GM19351 (cell line): ENCODE results near the gene GTF3C6.
"Not testable (repeated sequence)": the region's sequence is repeated elsewhere in the genome, so short reads cannot be mapped to it uniquely, and the experiment has no call there.

Source experiments
- ATAC-seq: cut with Tn5 transposase; IDR thresholded peaks from one replicate; pipeline ENCODE4 v1.9.1; 2021; ENCODE audit warnings: mild to moderate bottlenecking, moderate library complexity; ENCODE audit not compliant: unreplicated experiment

The GTF3C6 gene, protein sequence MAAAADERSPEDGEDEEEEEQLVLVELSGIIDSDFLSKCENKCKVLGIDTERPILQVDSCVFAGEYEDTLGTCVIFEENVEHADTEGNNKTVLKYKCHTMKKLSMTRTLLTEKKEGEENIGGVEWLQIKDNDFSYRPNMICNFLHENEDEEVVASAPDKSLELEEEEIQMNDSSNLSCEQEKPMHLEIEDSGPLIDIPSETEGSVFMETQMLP

DNA sequence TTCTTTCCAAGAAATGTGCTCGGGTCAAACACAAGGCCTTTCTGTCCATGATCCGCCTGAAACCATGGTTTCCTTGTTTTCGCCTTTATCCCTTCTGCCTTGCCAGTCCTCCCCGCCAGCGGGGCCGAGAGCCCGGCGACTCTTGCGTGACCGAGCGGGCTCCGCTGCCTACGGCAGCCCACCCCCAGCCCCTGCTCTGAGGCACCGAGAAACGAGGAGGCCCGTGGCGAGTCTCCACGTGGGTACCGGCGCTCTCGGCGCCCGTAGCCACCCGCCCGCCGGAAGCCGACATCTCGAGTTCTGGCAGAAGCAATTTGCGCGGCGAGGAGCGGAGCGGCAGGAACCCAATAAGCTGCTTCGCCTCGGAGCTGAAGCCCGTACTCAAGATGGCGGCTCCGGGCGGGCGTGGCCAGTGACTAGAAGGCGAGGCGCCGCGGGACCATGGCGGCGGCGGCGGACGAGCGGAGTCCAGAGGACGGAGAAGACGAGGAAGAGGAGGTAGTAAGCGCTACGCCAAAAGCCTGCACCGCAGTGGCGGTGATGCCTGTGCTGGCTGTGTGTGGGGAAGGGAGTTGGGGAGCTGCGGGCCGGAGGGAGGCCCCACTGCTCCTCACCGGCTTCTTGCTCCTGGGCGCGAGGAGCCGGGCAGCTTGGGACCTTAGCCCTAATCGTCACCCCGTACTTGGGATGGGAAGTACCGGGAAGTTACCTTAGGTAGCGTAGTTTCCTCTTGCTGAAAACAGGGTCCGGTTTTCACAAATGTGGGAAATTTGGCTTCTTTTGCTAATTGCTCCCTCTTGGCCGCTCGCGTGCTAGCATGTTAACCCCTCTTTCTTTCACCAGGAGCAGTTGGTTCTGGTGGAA, at the start of gene GTF3C6:
Gene GTF3C6 (plus strand): TSS at position 378 of the 864 bp plus-strand sequence. CDS start 64 bp downstream, at position 442.
- peak; percentile 98 for ATAC-seq

DNA sequence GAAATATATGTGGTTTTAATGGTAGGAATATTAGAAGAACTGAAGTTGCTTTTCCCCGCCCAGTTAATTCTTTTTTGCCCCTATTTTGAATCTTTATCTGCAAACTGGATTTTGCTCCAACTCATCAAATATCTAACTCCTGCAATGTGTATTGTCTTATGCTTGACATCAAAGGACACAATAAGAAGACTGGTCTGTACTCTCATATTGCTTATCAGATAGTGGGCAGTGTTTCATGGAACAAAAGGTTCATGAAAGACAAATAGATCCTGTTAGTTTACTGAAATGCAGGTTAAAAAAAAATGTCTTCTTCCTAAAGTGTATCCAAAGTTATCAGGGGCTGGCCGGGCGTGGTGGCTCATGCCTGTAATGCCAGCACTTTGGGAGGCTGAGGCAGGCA, 27.7 kb upstream of the GTF3C6 start:
- ATAC-seq: no peak

DNA sequence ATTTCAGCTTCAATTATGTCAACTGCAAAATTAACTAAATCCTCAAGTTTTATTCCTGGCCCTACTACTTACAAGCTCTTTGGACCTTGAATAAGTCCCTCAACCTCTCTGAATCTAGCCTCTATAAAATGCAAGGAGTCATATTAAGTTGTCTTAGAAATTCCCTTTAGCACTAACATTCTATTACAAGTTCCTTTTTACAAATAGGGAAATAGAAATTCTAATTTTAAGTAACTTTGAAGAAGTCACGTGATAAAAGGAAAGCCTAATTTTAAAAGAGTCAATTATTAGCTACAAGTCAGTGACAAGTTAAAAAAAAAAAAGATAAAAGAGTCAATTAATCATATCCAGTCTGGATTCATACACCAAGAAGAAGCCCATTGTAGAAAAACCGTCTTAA, 24.6 kb upstream of the GTF3C6 start:
- ATAC-seq: no peak

DNA sequence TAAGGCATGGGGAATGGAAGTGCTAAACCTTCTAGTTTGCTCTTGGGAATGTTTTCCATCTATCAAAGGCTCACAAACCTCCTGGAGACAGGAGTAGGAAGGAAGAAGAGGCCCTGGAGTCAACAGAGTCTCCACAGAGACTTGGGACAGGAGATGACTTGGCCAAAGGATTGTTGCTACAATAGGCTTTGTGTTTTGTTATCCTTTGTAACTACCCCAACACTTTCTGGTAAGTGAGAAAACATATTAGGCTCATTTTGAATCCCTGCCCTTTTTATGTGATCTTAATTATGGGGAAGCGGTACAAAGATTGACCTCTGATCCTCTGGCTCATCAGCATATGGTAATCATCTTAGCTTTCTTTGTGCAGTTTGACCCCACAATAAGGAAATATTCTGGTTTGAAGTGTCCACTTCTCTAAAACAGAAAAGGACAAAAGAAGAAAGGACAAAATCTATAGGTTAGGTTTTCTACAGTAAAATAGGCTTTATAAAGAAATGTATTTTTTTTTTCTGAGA, 24.1 kb upstream of the GTF3C6 start:
- ATAC-seq: no peak

DNA sequence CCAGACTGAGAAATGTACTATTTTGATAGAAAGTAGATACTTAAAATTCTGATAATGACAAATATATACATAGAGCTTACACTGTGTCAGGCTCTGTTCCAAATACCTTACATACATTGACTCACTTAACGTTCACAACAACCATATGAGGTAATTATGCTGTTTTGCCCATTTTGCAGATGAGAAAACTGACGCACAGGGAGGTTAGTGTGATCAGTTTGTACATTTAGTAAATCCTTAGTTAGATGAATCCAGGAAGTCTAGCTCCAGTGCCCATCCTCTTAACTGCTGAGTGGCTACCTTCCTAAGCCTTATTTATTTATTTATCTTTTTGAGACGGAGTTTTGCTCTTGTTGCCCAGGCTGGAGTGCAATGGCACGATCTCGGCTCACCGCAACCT, 23.3 kb upstream of the GTF3C6 start:
- ATAC-seq: no peak

DNA sequence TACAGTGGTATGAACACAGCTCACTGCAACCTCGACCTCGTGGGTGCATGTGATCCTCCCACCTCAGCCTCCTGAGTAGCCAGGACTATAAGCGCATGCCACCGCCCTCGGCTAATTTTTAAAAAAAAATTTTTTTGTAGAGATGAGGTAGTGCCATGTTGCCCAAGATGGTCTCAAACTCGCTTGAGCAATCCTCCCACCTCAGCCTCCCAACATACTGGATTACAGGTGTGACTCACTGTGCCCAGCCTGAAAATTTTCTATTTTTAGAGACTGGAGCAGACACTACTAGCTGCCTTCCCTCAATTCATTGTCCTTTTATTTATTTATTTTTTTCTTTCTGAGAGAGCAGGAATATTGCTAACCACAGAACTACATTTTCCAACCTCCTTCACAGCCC, 20.3 kb upstream of the GTF3C6 start:
- ATAC-seq: no peak

DNA sequence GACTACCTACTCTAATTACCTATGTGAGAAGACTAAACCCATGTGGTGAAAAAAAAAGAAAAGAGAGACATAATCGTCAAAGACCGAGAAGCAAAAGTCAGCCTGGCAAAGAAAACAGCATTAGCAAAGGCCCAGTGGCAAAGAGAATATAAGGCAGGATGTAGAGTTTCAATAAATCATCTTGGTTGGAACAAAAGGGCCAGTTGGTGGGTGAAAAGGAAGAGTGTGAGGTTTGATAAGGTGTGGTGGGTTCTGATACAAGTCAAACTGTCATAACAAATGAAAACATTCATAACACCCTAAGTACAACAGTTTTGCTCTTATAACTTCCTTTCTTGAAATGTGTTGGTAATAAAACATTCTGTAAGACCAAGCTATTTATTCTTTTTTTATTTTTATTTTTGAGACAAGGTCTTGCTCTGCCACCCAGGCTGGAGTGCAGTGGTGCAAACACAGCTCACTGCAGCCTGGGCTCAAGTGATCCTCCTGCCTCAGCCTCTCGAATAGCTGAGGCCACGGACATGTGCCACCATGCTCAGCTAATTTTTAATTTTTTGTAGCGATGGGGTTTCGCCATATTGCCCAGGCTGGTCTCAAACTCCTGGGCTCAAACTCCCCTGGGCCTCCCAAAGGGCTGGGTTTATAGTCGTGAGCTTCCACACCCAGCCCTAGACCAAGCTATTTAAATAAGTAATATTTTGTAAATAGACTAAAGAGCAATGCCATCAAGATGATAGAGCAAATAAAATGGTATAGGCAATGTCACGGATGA, 18.9 kb upstream of the GTF3C6 start:
- no peak for ATAC-seq

DNA sequence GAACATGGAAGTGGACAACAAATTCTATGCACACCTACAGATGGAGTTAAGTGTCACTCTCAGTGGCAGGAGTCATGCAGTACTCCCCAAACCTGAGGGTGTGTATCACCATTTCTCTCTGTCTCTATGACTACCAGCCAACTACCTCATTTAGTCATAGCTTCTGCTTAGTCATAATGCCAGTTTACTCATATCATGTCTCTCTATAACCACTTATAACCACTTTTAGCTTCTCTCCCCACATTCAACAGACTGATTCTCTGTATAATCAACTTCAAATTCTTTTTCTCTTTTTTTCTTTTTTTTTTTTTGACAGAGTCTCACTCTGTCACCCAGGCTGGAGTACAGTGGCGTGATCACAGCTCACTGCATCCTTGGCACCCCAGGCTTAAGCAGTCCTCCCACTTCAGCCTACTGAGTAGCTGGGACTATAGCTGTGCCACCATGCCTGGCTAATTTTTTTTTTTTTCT, 13.8 kb upstream of the GTF3C6 start:
- ATAC-seq: peak; percentile 100

DNA sequence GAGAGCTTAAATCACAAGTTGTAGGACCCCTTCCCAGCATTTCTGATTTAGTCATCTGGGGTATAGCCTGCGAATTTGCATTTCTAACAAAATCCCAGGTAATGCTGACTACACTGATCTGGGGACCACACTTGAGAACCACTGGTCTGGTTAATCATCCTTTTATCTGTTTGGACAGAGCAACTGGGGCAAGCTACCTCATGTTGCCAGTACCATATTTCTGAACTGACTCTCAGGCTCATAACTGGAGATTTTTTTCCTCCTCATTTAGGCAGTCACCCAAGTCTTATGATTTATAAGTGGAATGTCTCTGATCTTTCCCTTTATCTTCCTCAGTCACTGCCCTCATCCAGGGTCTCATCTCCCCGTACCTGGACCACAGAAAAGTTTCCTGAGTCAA, 12.0 kb upstream of the GTF3C6 start:
- ATAC-seq: no peak

DNA sequence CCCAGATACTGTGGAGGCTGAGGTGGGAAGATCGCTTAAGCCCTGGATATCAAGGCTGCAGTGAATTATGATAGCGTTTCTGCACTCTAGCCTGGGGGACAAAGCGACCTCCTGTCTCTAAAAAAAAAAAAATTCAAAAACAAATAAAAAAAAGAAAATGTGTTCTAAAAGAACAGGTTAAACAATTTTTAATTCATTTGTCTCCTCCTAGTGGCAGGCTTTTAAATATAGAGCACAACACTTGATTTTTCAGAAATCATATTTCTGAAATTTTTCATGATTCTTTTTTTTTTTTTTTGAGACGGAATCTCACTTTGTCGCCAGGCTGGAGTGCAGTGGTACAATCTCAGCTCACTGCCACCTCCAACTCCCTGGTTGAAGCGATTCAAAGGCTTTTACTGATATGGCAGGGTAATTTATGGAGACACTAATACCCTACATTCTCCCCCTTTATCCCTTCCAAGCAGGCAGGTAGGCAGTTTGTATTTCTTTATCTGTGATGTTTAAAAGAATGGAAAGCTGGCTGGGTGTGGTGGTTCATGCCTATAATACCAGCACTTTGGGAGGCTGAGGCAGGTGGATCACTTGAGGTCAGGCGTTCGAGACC, 8.7 kb upstream of the GTF3C6 start:
- no peak for ATAC-seq

DNA sequence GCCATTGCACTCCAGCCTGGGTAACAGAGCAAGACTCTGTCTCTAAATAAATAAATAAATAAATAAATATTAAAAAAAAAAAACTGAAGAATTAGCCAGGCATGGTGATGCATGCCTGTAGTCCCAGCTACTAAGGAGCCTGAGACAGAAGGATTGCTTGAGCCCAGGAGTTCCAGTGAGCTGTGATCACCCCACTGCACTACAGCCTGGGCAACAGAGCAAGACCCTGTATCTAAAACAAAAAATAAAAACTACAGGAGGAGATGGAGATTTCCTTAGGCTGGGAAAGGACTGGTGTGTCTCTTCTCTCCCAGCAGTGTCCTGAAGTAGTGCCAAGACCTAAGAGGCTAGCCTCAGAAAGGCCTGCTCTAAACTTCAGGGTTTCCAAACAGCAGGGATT, 8.1 kb upstream of the GTF3C6 start:
- ATAC-seq: no peak

DNA sequence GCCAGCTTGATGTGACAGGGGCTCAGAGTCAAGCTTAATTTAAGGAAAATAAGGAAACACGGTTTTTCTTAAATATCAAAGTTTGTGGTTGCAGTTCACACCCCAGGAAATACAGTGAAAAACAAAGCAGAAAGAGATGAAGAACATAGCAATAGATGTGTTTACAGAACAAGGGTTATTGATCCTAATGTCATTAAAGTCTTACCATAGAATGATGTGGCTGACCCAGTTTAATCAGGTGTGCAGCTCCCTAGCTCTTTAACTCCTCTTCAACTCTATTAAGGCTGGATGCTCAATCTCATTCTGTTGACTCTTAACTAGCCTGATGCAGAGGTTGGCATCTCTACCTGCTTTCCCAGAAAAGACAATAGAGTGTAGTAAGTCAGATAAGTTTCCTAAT, 7.5 kb upstream of the GTF3C6 start:
- ATAC-seq: no peak

DNA sequence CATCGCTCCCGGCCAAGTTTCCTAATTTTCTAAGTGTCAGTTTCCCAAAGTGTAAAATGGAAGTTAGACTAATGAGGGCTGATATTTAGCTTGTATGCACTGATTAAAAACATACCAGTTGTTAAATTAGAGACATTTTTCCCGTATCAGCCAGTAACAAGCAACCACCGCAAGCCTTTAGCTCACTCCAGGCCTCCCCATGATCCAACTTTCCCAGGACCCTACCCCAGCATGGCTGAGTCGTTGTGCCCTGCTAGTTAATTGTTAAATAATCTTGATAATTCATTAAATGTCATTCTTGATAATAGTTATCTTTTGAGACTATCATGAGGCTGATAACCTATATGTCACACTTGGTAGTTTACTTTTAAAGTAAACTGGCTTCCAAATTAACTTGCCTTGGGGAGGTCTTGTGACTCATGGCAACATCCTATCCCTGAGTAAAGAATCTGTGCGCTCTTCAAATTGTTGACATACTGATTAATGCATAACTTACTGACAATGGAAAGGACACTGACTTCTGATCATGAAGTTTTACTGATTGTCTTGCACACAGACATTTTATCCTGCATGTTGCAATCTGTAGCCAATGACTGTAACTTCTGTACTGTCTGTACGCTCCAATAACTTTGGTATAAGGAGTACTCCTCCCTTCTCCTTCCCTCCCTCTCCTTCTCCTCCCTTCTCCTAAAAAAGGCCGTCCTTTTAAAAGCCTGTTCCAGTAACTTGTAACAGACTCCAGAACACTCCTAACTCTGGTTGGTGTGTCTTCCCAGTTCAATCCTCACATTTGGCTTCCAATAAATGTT, 6.3 kb upstream of the GTF3C6 start:
- no peak for ATAC-seq

DNA sequence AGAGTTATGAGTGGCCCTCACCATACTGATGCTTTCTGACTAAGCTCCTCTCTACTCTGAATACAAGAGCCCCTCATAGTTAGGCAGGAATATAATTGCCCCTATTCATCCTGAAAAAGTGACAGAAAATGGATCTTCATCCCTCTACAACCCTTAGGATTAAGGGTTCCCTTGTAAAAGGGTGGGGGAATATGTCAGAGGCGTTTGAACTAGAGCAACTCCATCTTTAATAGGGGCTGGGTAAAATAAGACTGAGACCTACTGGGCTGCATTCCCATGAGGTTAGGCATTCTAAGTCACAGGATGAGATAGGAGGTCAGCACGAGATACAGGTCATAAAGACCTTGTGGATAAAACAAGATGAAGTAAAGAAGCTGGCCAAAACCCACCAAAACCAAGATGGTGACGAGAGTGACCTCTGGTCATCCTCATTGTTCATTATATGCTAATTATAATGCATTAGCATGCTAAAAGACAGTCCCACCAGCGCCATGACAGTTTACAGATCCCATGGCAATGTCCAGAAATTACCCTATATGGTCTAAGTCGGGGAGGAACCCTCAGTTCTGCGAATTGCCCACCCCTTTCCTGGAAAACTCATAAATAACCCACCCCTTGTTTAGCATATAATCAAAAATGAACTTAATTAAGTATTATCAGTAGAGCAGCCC, 4.7 kb upstream of the GTF3C6 start:
- no peak for ATAC-seq

DNA sequence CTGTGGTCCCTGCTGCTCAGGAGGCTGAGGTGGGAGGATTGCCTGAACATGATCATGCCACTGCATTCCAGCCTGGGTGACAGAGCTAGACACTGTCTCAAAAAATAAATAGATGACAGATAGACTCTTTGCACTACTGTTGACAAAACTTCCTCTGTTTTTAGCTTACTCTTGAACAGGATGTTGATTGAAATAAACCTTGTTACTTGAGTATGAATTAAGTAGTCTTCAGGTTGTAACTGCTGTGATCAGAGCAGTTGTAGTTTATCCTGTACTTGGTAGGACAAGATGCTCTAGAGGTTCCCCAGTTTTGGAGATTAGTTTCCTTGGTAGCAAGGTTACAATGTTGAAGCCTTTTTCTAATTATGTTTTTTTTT, 1.5 kb downstream of the GTF3C6 start:
- ATAC-seq: no peak

DNA sequence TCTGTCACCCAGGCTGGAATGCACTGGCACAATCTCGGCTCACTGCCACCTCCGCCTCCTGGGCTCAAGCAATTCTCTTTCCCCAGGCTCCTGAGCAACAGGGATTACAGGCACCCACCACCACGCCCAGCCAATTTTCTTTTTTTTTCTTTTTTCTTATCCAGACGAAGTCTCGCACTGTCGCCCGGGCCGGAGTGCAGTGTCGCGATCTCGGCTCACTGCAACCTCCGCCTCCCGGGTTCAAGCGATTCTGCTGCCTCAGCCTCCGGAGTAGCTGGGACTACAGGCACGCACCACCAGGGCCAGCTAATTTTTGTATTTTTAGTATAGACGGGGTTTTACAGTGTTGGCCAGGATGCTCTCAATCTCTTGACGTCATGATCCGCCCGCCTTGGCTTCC, 4.1 kb downstream of the GTF3C6 start:
- ATAC-seq: not testable (repeated sequence)

DNA sequence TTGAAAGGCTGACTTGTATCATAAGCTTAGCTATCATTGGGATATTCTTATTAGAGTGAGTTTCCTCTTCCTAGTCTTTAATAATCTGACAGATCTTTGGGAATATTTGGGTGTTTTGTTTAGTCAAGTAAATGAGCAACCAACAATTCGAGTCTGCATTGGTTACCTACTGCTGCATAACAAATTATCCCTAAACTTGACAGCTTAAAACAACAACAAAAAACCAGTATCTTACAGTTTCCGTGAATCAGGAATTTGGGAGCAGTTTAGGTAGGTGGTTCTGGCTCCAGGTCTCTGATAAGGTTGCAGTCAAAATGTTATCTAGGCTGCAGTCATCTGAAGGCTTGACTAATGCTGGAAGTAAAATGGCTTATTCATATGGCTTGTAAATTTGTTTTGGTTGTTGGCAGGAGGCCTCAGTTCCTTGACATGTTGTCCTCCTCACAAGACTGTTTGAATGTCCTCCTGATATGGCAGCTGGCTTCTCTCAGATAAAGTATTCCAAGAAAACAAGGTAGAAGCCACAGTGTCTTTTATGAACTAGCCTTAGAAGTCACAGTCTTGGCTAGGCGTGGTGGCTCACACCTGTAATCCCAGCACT, 7.2 kb downstream of the GTF3C6 start:
- ATAC-seq: no peak

DNA sequence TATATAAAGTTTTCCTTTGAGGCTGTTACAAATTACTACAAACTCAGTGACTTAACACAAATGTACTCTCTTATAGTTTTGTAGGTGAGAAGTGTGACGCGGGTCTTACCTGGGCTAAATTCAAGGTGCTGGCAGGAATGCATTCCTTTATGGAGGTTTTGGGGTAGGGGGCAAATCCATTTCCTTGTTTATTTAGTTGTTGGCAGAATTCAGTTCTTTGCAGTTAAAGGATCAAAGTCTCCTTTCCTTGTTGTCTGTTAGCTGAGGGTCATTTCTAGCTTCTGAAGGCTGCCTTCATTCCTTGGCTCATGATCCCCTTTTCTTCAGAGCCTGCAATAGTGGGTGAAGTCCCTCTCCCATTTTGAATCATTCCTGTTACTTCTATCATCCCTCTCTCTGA, 10.2 kb downstream of the GTF3C6 start:
- ATAC-seq: not testable (repeated sequence)

DNA sequence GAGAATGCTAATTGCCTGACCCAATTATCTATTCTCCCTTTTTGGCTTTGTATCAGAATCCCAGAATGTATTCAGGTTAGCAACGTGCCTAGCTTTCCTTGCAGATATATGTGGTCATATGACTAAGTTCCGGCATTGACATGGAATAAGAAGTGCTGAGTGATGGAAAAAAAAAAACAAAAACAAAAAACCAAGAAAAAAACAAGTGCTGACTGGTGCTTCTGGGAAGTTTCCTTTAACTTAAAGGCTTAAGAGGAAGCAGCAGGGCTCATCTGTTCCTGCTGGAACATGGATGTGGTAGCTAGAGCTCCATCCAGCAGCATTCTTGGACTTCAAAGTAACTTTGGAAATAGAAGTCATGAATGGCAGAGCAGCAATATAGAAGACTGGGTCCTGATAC, 13.0 kb downstream of the GTF3C6 start:
- ATAC-seq: no peak
